ENCODE data around the gene POLR1A. TPM values are rescaled to one million over a fixed set of nuclear protein-coding genes. Genes with fewer than 3 reads are reported as not detected.
A peak's percentile ranks its signal among the peaks of the same experiment; 100 is the strongest.

POLR1A gene
- total RNA-seq, 4 donors from 2014 or later, result 20.1 to 31.7 (median 29.4) TPM

DNA sequence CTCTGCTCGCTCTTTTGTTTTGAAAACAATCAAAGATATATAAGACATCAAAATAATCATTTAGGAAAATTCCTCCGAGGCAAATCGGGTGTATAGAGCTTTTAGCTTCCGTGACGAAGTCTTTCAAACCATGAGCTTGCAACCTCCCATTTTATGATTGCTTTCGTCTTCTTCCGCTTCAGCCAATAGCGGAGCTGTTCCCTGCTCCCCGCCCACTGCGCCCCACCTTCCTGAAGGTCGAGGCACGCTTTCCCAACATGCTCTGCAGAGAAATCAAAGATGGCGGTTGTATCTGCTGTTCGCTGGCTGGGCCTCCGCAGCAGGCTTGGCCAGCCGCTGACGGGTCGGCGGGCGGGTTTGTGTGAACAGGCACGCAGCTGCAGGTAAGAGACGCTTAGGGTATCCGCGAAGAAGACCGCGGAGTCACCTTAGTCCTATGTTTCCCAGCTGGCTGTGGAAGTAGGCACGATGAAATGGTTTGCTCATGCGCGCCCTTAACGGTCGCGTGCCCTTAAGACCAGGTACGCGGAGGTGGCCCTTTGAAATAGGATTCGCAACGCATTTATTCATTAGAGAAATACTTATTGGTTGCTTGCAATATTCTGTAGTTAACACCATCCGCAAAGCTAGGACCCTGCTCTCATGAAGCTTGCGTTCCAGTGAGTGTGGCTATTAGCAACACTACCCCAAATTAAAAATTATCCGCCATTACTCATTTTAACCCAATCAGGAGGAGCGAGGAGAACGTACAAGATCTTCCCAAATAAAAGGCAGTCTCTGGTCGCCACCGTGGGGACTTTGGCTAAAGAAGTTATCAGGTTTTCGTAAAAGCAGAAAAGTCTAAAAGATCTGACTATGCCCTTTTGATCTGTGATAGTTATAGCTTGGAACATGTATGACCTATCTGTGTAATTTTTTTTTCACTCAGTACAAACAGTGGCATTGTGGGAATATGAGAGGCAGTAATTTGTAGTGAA lies 571 bp upstream of the POLR1A start, which contains the start of gene PTCD3:
PTCD3 (plus strand) TSS at position 267 of the 977 bp plus-strand sequence; CDS start at position 280, 13 bp downstream.
- DNase-seq, result peak; percentile 93 to 95
- ATAC-seq, result peak; percentile 92 to 96
- in situ Hi-C loops (cut with MboI; ENCODE audit: low sequenced_read_pairs in 4 of 4) (no loop called here), intact Hi-C loops (cut with DNase I; ENCODE audit: low total_unique reads) (no loop called here)
- peak; percentile 74 to 85 for TF ChIP-seq POLR2A (IDR thresholded peaks at IDR 0.05)
- TF ChIP-seq, protein P1, sequence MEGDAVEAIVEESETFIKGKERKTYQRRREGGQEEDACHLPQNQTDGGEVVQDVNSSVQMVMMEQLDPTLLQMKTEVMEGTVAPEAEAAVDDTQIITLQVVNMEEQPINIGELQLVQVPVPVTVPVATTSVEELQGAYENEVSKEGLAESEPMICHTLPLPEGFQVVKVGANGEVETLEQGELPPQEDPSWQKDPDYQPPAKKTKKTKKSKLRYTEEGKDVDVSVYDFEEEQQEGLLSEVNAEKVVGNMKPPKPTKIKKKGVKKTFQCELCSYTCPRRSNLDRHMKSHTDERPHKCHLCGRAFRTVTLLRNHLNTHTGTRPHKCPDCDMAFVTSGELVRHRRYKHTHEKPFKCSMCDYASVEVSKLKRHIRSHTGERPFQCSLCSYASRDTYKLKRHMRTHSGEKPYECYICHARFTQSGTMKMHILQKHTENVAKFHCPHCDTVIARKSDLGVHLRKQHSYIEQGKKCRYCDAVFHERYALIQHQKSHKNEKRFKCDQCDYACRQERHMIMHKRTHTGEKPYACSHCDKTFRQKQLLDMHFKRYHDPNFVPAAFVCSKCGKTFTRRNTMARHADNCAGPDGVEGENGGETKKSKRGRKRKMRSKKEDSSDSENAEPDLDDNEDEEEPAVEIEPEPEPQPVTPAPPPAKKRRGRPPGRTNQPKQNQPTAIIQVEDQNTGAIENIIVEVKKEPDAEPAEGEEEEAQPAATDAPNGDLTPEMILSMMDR (IDR thresholded peaks at IDR 0.05 in 4 of 5, conservative IDR thresholded peaks at IDR 0.05 in 1 of 5), result no peak
- Histone ChIP-seq H3K4me1 (peaks cover 27 to 36% of the 10 kb centered on the region in 2 donors), H3K4me3 (peak within 1 kb of the TSS; percentile 75 to 96 (median 92)), H3K27me3 (no peaks in the 10 kb centered on the region), H3K36me3 (peaks cover 0 to 28% of the 10 kb centered on the region in 2 donors), H3K9me3 (no peaks in the 10 kb centered on the region), H3K27ac (peak within 1 kb of the TSS; percentile 89 to 96 (median 93))

DNA sequence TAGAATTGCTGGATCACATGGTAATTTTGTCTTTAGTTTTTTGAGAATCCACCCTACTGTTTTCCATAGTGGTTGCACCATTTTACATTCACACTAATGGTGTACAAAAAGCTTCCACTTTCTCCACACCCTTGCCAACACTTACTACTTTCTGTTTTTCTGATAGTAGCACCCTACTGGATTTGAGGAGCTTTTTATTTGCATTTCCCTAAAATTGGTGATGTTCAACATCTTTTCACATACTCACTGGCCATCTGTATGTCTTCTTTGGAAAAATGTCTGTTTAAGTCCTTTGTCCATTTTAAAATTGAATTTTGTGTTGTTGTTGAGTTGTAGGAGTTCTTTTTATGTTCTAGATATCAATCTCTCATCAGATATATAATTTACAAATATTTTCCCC lies 3.5 kb downstream of the POLR1A start:
- DNase-seq (no peak), ATAC-seq (no peak)
- no peaks in the 10 kb centered on the region for H3K9me3 ChIP-seq
- peaks cover 16 to 33% of the 10 kb centered on the region in 2 donors for H3K4me1 ChIP-seq
- no peaks in the 10 kb centered on the region for H3K27me3 ChIP-seq
- in situ Hi-C loops (cut with MboI; ENCODE audit: low sequenced_read_pairs in 4 of 4) (no loop called here), intact Hi-C loops (cut with DNase I; ENCODE audit: low total_unique reads) (no loop called here)
- H3K27ac ChIP-seq, result no peak overlapping the region
- no peak overlapping the region for H3K4me3 ChIP-seq
- TF ChIP-seq, protein P1 (IDR thresholded peaks at IDR 0.05 in 4 of 5, conservative IDR thresholded peaks at IDR 0.05 in 1 of 5), result no peak
- no peak for TF ChIP-seq POLR2A (IDR thresholded peaks at IDR 0.05)
- H3K36me3 ChIP-seq, result peaks cover 0 to 28% of the 10 kb centered on the region in 2 donors

DNA sequence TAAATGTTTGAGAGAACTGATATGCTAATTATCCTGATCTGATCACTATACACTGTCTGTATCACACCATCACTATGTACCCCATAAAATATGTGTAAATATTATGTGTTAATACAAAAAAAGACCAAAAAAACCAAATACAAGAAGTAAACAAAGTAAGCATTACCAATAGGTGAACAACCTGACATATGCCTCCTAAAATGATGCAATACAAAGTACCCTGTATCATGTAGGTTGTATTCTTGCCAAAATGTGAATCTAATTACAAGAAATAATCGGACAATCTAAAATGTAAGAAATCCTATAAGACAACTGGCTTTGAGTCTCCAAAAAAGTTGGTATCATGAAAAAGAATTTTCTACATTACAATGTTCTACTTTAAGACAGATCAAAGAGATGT lies 7.8 kb downstream of the POLR1A start:
- Histone ChIP-seq H3K4me3 (no peak overlapping the region), H3K27me3 (no peaks in the 10 kb centered on the region), H3K9me3 (no peaks in the 10 kb centered on the region), H3K27ac (peak overlapping the region; percentile 1 to 60 (median 40)), H3K4me1 (peaks cover 0 to 11% of the 10 kb centered on the region in 2 donors), H3K36me3 (peaks cover 0 to 51% of the 10 kb centered on the region in 2 donors)
- ATAC-seq (peak in 1 of 2 donors; percentile 24), DNase-seq (no peak)
- intact Hi-C loops (cut with DNase I; ENCODE audit: low total_unique reads) (no loop called here), in situ Hi-C loops (cut with MboI; ENCODE audit: low sequenced_read_pairs in 4 of 4) (loop anchor here in 3 of 4 donors (25.0 kb wide), 1 partner anchor 461 kb away; no protein-coding TSS in a partner anchor)
- no peak for TF ChIP-seq POLR2A (IDR thresholded peaks at IDR 0.05)

DNA sequence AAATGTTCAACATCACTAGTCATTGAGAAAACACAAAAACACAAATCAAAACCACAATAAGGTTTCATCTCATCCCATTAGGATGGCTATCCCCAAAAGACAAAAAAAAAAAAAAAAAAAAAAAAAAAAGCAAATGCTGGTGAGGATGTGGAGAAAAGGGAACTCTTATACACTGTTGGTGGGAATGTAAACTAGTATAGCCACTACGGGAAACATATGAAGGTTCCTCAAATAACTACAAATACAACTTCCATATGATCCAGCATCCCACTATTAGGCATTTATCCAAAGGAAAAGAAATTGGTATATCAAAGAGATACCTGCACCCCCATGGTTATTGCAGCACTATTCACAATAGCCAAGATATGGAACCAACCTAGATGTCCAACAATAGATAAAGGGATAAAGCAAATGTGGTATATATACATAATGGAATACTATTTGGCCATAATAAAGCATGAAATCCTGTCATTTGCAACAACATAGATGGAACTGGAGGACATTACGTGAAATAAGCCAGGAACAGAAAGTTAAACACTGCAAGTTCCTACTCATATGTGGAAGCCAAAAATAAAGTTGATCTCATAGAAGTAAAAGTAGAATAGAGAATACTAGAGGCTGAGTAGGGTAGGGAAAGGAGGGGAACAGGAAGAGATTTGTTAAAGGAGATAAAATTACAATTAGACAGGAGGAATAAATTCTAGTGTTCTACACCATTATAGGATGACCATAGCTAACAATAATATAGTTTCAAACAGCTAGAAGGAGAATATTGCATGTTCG lies 8.4 kb downstream of the POLR1A start:
- Histone ChIP-seq H3K36me3 (peaks cover 0 to 51% of the 10 kb centered on the region in 2 donors), H3K27ac (peak overlapping the region; percentile 1 to 60 (median 40)), H3K4me1 (peaks cover 0 to 11% of the 10 kb centered on the region in 2 donors), H3K27me3 (no peaks in the 10 kb centered on the region), H3K4me3 (no peak overlapping the region), H3K9me3 (no peaks in the 10 kb centered on the region)
- peak; percentile 49 to 61 for ATAC-seq
- intact Hi-C loops (cut with DNase I; ENCODE audit: low total_unique reads) (no loop called here), in situ Hi-C loops (cut with MboI; ENCODE audit: low sequenced_read_pairs in 4 of 4) (loop anchor here in 3 of 4 donors (25.0 kb wide), 1 partner anchor 460 kb away; no protein-coding TSS in a partner anchor)
- DNase-seq, result no peak
- no peak for TF ChIP-seq POLR2A (IDR thresholded peaks at IDR 0.05)
- TF ChIP-seq, protein P1 (IDR thresholded peaks at IDR 0.05 in 4 of 5, conservative IDR thresholded peaks at IDR 0.05 in 1 of 5), result no peak

Measured in gastrocnemius medialis (tissue), 4 donors.